Cardiac muscle cell (in vitro differentiated cells and primary cell): ENCODE data around the gene AUP1. TPM values are rescaled to one million over a fixed set of nuclear protein-coding genes. Genes with fewer than 3 reads are reported as not detected.
A peak's percentile ranks its signal among the peaks of the same experiment; 100 is the strongest.

Experiments
- DNase-seq, 2 donors: peaks; one replicate each; pipeline versions ENCODE4 v3.0.0 to v3.0.0-alpha.2; 2010 to 2017; ENCODE audit warnings: low read depth in 1 of 2, low spot score in 1 of 2
- H3K27ac ChIP-seq: fragments of 200-600 bp; sonication (generic); 2 replicates; pipeline ENCODE4 v1.5.1; 2016
- H3K27me3 ChIP-seq: fragments of 200-600 bp; sonication (generic); 2 replicates; pipeline ENCODE4 v1.6.0; 2016; ENCODE audit warnings: control low read depth
- H3K36me3 ChIP-seq: fragments of 200-600 bp; sonication (generic); 2 replicates; pipeline ENCODE4 v1.5.1; 2016; ENCODE audit warnings: control low read depth
- H3K4me1 ChIP-seq: fragments of 200-600 bp; sonication (generic); 2 replicates; pipeline ENCODE4 v1.8.1; 2017; ENCODE audit warnings: low read depth, mild to moderate bottlenecking, mixed run types
- H3K4me3 ChIP-seq: fragments of 200-600 bp; sonication (generic); 2 replicates; pipeline ENCODE4 v1.5.1; 2016; ENCODE audit warnings: mild to moderate bottlenecking
- H3K9me3 ChIP-seq: fragments of 200-600 bp; sonication (generic); 2 replicates; pipeline ENCODE4 v1.5.1; 2017; ENCODE audit warnings: low read depth, mild to moderate bottlenecking, control low read depth
- polyA plus RNA-seq: library from polyadenylated mRNA; unstranded; fragments of >200 nt; fragmentation: Nextera tagmentation; extraction: Ambion mirVana; gene quantifications from 2 replicates; pipeline ENCODE4 v1.2.1, GENCODE V29; 2016
- total RNA-seq: library from RNA; depleted of rRNA; stranded (reverse); fragments of >200 nt; gene quantifications from 2 replicates; pipeline ENCODE4 v1.2.3, GENCODE V29; 2016
- TF ChIP-seq, protein P1 (sequence below): IDR thresholded peaks from 2 replicates; pipeline ENCODE4 v1.5.1; 2012; ENCODE audit warnings: low read depth, mild to moderate bottlenecking, low read length

AUP1 gene
- total and polyA plus RNA-seq, 2 experiments from 2014 or later = 105 to 122 TPM

GRCh38 chr2:74531666-74532065, 2.2 kb upstream of the AUP1 start:
- TF ChIP-seq, protein P1, sequence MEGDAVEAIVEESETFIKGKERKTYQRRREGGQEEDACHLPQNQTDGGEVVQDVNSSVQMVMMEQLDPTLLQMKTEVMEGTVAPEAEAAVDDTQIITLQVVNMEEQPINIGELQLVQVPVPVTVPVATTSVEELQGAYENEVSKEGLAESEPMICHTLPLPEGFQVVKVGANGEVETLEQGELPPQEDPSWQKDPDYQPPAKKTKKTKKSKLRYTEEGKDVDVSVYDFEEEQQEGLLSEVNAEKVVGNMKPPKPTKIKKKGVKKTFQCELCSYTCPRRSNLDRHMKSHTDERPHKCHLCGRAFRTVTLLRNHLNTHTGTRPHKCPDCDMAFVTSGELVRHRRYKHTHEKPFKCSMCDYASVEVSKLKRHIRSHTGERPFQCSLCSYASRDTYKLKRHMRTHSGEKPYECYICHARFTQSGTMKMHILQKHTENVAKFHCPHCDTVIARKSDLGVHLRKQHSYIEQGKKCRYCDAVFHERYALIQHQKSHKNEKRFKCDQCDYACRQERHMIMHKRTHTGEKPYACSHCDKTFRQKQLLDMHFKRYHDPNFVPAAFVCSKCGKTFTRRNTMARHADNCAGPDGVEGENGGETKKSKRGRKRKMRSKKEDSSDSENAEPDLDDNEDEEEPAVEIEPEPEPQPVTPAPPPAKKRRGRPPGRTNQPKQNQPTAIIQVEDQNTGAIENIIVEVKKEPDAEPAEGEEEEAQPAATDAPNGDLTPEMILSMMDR = no peak
- no peak for DNase-seq
- no peaks in the 10 kb centered on the region for H3K9me3 ChIP-seq
- no peak overlapping the region for H3K4me3 ChIP-seq
- H3K36me3 ChIP-seq = peaks cover 11% of the 10 kb centered on the region
- peaks cover 9% of the 10 kb centered on the region for H3K4me1 ChIP-seq
- H3K27ac ChIP-seq = no peak overlapping the region
- no peaks in the 10 kb centered on the region for H3K27me3 ChIP-seq

GRCh38 chr2:74530239-74531187, 1.0 kb upstream of the AUP1 start:
- peak; percentile 44 to 54 for DNase-seq
- no peaks in the 10 kb centered on the region for H3K9me3 ChIP-seq
- peaks cover 19% of the 10 kb centered on the region for H3K36me3 ChIP-seq
- H3K27ac ChIP-seq = no peak overlapping the region
- H3K27me3 ChIP-seq = no peaks in the 10 kb centered on the region
- TF ChIP-seq, protein P1 = no peak
- peaks cover 9% of the 10 kb centered on the region for H3K4me1 ChIP-seq
- H3K4me3 ChIP-seq = peak overlapping the region; percentile 82

GRCh38 chr2:74528600-74529356, 728 bp downstream of the AUP1 start:
- Histone ChIP-seq H3K4me1 (peaks cover 9% of the 10 kb centered on the region), H3K4me3 (peak overlapping the region; percentile 82), H3K9me3 (no peaks in the 10 kb centered on the region), H3K27ac (peak overlapping the region; percentile 84), H3K36me3 (peaks cover 19% of the 10 kb centered on the region), H3K27me3 (peaks cover 6% of the 10 kb centered on the region)
- TF ChIP-seq, protein P1 = no peak
- no peak for DNase-seq

GRCh38 chr2:74527741-74528140, 1.8 kb downstream of the AUP1 start:
- peaks cover 16% of the 10 kb centered on the region for H3K27me3 ChIP-seq
- peaks cover 9% of the 10 kb centered on the region for H3K4me1 ChIP-seq
- H3K9me3 ChIP-seq = no peaks in the 10 kb centered on the region
- no peak for DNase-seq
- no peak overlapping the region for H3K27ac ChIP-seq
- no peak overlapping the region for H3K4me3 ChIP-seq
- H3K36me3 ChIP-seq = peaks cover 16% of the 10 kb centered on the region
- TF ChIP-seq, protein P1 = no peak

DNA sequence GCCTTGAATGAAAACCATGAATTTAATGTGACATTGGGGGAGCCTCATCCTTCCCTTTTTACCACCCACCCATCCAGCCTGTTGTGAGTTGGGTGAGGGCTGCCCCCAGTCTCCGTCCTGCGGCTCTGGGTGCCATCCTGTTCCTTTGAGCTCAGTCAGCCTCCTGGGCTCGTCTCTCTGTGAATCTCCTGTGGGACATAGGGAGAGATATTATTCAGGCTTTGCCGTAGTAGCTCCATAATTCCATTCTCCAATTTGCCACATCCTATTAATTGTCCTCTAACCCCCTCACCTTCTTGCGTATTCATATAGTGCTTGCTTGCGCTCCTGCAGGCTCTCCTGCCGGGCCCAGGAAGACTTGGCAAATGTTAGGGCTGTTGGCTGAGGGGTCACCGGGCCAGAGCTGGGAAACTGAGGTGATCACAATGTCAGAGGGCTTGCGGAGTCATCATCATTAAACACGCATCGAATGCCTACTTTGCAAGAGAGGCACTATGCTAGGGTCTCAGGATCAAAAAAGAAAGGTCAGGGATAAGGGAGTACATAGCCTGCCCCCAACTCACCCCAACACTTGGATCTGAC, 2.8 kb downstream of the AUP1 start:
- Histone ChIP-seq H3K36me3 (peaks cover 10% of the 10 kb centered on the region), H3K9me3 (no peaks in the 10 kb centered on the region), H3K27me3 (peaks cover 26% of the 10 kb centered on the region), H3K27ac (no peak overlapping the region), H3K4me1 (peaks cover 9% of the 10 kb centered on the region), H3K4me3 (no peak overlapping the region)
- TF ChIP-seq, protein P1 = no peak
- DNase-seq = no peak
